Ovary (tissue), 9 donors: ENCODE results near the gene PACSIN2. TPM values are rescaled to one million over a fixed set of nuclear protein-coding genes. Genes with fewer than 3 reads are reported as not detected.
"Not testable (repeated sequence)": the region's sequence is repeated elsewhere in the genome, so short reads cannot be mapped to it uniquely, and the experiment has no call there.

Experiments
- DNase-seq, 5 donors: peaks; one replicate each; pipeline ENCODE4 v3.0.0-alpha.2; 2019 to 2020
- H3K27ac ChIP-seq, 2 donors: fragments of 200-600 bp; one replicate each; pipeline versions ENCODE4 v1.5.1 to v1.8.0; 2019 to 2022
- H3K27me3 ChIP-seq: fragments of 200-600 bp; one replicate; pipeline ENCODE4 v1.8.0; 2022
- H3K36me3 ChIP-seq: fragments of 200-600 bp; sonication (generic); one replicate; pipeline ENCODE4 v1.5.1; 2019
- H3K4me1 ChIP-seq: one replicate; pipeline ENCODE4 v1.8.1; 2013; ENCODE audit warnings: mild to moderate bottlenecking, moderate library complexity; ENCODE audit not compliant: insufficient read depth
- H3K4me3 ChIP-seq: fragments of 200-600 bp; sonication (generic); one replicate; pipeline ENCODE4 v1.5.1; 2017
- H3K9me3 ChIP-seq, 2 donors: fragments of 200-600 bp in 1 of 2; sonication (generic) in 1 of 2; one replicate each; pipeline versions ENCODE4 v1.5.1 to v1.8.1; 2013 to 2019; ENCODE audit warnings: mild to moderate bottlenecking in 1 of 2, moderate library complexity in 1 of 2
- EP300 ChIP-seq: sonication (generic); formaldehyde crosslinking; IDR thresholded peaks from one replicate; pipeline ENCODE4 v1.6.1; 2017; ENCODE audit warnings: antibody characterized with exemption
- POLR2A ChIP-seq: fragments of 450-650 bp; IDR thresholded peaks from one replicate; pipeline ENCODE4 v1.6.1; 2017; ENCODE audit warnings: antibody characterized with exemption, mild to moderate bottlenecking, moderate library complexity
- WGBS, 3 donors: extraction: QIAGEN DNeasy Blood & Tissue Kit in 1 of 3; methylation state at CpG; one replicate each; pipeline versions ENCODE4 v1.1.5 to v1.1.7; 2013 to 2017; 5-methylcytosine and 5-hydroxymethylcytosine counted together
- intact Hi-C, 4 donors: fragments of 100-400 bp; cut with DNase I; formaldehyde crosslinking; loops; one replicate each; pipeline versions ENCODE4 v1.11.0 to v1.15.1; 2022 to 2023
- polyA plus RNA-seq, 2 donors: library from polyadenylated mRNA; stranded (reverse); fragments of 200-250 nt in 1 of 2; fragments of 350-450 nt in 1 of 2; fragmentation: Illumina TruSeq in 1 of 2; extraction: RNeasy Lipid Tissue Mini Kit (QIAGEN cat#74804) in 1 of 2; gene quantifications; one replicate each; pipeline ENCODE4 v1.2.3, GENCODE V29; 2013 to 2014
- total RNA-seq, 7 donors: library from RNA; depleted of rRNA in 2 of 7; stranded (reverse); fragments of >200 nt in 2 of 7; fragmentation: NEBNext Ultra II Directional in 3 of 7; extraction: Animal tissue kit (Norgen Biotek cat#: 25700) in 3 of 7; gene quantifications; one replicate each; pipeline versions ENCODE4 v1.1.0 to v1.2.4, GENCODE V29; 2016 to 2023
- TF ChIP-seq, protein P1 (sequence below), 3 donors: fragments of 450-650 bp in 2 of 3; fragments of 200-600 bp in 1 of 3; IDR thresholded peaks; one replicate each; pipeline versions ENCODE4 v1.5.1 to v1.8.0; 2016 to 2022; ENCODE audit warnings: antibody characterized with exemption in 3 of 3, mild to moderate bottlenecking in 1 of 3
- donor health status: DM: no; HTN: no; CAD: no; lungs with moderate emphysema.
- donor health status: DM: no; HTN: no; CAD: no.
- donor health status: Bipolar disorder and iron deficiency.
- donor health status: DM: yes; HTN: yes; CAD: no.
- donor health status: DM: no; HTN: no; CAD: no.
- donor health status: DM: yes; HTN: yes; CAD: no.

Gene PACSIN2
- total and polyA plus RNA-seq, 9 donors = 25.5 to 60.0 (median 48.0) TPM

DNA sequence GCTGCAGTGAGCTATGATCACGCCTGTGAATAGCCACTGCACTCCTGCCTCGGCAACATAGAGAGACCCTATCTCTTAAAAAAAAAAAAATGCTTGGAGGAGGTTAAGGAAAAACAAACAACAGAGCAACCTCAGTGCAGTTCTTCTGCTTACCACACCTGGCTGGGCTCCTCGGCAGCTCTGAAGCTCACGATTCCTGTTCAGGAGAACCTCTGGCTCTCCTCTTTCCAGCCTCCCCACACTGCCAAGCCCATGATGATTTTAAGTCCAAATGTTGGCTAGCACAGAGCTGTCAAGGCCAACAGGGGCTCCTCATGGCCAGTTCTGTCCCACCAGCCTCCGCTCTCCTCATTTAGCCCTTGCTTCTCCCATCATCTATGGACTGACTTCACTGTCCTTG is 88.2 kb downstream of the PACSIN2 start:
- DNase-seq = no peak

DNA sequence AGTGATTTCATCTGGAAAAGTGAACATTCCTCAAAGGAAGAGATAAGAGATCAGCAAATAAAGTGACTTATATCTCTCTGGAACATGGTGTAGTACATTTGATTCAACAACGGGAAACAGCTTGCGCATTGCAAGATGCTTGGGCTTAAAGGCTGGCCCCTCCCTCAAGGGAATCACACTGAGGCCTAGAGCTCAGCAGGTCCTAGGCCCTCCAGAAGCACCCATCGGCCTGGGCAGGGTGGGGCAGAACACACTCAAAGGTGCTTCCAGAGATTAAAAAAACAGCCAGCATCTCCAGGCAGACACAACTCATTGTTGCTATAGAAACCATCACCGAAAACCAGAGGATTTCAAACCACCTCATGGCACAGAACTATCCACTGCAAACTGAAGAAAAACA is 88.8 kb downstream of the PACSIN2 start:
- WGBS, 3 donors = 47 to 70% (median 51%) methylated on average over 4 of the region's 4 CpGs
- peaks cover 14% of the 10 kb centered on the region for H3K4me1 ChIP-seq
- intact Hi-C loops = loop anchor here in 1 of 4 donors (10.0 kb wide), 1 partner anchor 69 kb away; no protein-coding TSS in a partner anchor
- DNase-seq = no peak
- H3K36me3 ChIP-seq = no peaks in the 10 kb centered on the region
- TF ChIP-seq EP300 = no peak
- no peak for TF ChIP-seq POLR2A
- TF ChIP-seq, protein P1, sequence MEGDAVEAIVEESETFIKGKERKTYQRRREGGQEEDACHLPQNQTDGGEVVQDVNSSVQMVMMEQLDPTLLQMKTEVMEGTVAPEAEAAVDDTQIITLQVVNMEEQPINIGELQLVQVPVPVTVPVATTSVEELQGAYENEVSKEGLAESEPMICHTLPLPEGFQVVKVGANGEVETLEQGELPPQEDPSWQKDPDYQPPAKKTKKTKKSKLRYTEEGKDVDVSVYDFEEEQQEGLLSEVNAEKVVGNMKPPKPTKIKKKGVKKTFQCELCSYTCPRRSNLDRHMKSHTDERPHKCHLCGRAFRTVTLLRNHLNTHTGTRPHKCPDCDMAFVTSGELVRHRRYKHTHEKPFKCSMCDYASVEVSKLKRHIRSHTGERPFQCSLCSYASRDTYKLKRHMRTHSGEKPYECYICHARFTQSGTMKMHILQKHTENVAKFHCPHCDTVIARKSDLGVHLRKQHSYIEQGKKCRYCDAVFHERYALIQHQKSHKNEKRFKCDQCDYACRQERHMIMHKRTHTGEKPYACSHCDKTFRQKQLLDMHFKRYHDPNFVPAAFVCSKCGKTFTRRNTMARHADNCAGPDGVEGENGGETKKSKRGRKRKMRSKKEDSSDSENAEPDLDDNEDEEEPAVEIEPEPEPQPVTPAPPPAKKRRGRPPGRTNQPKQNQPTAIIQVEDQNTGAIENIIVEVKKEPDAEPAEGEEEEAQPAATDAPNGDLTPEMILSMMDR (IDR thresholded peaks at IDR 0.05) = no peak
- no peak overlapping the region for H3K27ac ChIP-seq
- no peaks in the 10 kb centered on the region for H3K9me3 ChIP-seq
- H3K27me3 ChIP-seq = no peaks in the 10 kb centered on the region
- H3K4me3 ChIP-seq = no peak overlapping the region

More for the DNA sequence above, 88.2 kb downstream of the PACSIN2 start:
- H3K9me3 ChIP-seq = no peaks in the 10 kb centered on the region
- H3K36me3 ChIP-seq = no peaks in the 10 kb centered on the region
- H3K27me3 ChIP-seq = no peaks in the 10 kb centered on the region
- peaks cover 18% of the 10 kb centered on the region for H3K4me1 ChIP-seq
- WGBS, 3 donors = 52 to 60% (median 58%) methylated on average over 5 of the region's 5 CpGs
- TF ChIP-seq, protein P1 (IDR thresholded peaks at IDR 0.05) = no peak
- TF ChIP-seq EP300 (no peak), POLR2A (no peak)
- H3K4me3 ChIP-seq = no peak overlapping the region
- no peak overlapping the region for H3K27ac ChIP-seq
- intact Hi-C loops = loop anchor here in 1 of 4 donors (10.0 kb wide), 1 partner anchor 68 kb away; no protein-coding TSS in a partner anchor

DNA sequence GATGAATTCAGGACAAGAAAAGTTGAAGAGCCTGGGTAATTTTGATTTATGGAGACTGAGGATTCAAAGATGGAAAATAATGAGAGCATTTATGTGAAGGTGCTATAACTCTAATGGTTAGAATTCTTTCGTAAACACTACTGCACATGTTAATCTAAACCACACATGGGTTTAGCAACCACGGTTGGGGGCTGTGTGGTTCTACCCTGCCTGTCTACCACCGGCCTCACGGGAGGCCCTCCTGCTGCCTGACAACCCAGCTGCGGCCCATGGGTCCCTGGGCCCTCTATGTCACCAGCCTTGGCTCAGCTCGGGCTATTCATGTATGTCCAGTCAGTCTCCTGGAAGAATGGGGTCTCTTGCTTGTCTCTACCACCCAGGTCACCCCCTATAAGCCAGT is 89.4 kb downstream of the PACSIN2 start:
- Histone ChIP-seq H3K36me3 (no peaks in the 10 kb centered on the region), H3K4me1 (peaks cover 11% of the 10 kb centered on the region), H3K4me3 (no peak overlapping the region), H3K27me3 (no peaks in the 10 kb centered on the region), H3K9me3 (no peaks in the 10 kb centered on the region), H3K27ac (no peak overlapping the region)
- TF ChIP-seq, protein P1 (IDR thresholded peaks at IDR 0.05) = no peak
- no peak for TF ChIP-seq POLR2A
- no peak for TF ChIP-seq EP300
- intact Hi-C loops = loop anchor here in 1 of 4 donors (10.0 kb wide), 1 partner anchor 69 kb away; no protein-coding TSS in a partner anchor
- WGBS, 3 donors = 87 to 93% (median 90%) methylated on average over 6 of the region's 6 CpGs
- DNase-seq = no peak

DNA sequence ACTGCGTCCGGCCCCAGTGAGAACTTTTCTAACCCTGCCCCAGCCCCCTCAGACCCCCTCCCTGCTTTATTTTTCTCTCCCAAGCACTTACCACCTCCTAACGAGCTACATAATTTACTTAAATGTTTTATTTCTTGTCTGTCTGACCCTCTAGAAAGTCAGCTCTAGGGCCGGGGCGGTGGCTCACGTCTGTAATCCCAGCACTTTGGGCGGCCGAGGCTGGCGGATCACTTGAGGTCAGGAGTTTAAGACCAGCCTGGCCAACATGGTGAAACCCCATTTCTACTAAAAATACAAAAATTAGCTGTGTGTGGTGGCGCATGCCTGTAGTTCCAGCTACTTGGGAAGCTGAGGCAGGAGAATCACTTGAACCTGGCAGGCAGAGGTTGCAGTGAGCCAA is 89.9 kb downstream of the PACSIN2 start:
- not testable (repeated sequence) for H3K9me3 ChIP-seq, H3K36me3 ChIP-seq, H3K27me3 ChIP-seq, H3K4me3 ChIP-seq, H3K27ac ChIP-seq, H3K4me1 ChIP-seq
- DNase-seq = peak in 1 of 5 donors; percentile 17
- 95% methylated on average over 10 of the region's 10 CpGs for WGBS, 3 donors
- intact Hi-C loops = loop anchor here in 1 of 4 donors (10.0 kb wide), 1 partner anchor 70 kb away; no protein-coding TSS in a partner anchor

DNA sequence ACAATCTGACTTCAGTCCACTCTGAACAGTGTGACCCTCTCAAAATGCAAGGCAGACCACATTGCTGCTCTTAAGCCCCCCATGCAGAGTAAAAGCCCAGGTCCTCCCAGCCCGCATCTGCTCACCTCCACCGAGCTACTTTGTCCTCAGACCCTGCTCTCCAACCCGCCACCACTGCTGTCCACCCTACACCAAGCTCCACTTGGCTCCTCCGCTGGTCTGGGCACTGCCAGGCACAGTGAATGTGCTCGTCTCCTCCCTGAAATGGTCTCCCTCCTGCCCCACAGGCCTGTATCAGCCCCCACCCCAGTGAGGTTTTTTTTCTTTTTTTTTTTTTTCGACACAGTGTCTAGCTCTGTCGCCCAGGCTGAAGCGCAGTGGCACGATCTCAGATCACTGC is 90.5 kb downstream of the PACSIN2 start:
- H3K27ac ChIP-seq = no peak overlapping the region
- H3K9me3 ChIP-seq = no peaks in the 10 kb centered on the region
- intact Hi-C loops = loop anchor here in 1 of 4 donors (10.0 kb wide), 1 partner anchor 70 kb away; no protein-coding TSS in a partner anchor
- peak in 1 of 5 donors; percentile 18 for DNase-seq
- TF ChIP-seq POLR2A = no peak
- TF ChIP-seq EP300 = no peak
- TF ChIP-seq, protein P1 (IDR thresholded peaks at IDR 0.05) = no peak
- 94 to 97% (median 97%) methylated on average over 9 of the region's 9 CpGs for WGBS, 3 donors
- no peak overlapping the region for H3K4me3 ChIP-seq
- peaks cover 9% of the 10 kb centered on the region for H3K4me1 ChIP-seq
- no peaks in the 10 kb centered on the region for H3K36me3 ChIP-seq
- H3K27me3 ChIP-seq = no peaks in the 10 kb centered on the region
